Suppressor macrophage treated with lipopolysaccharide for 4 hours (primary cell): ENCODE measurements around the gene BICRAL.
"Not testable (repeated sequence)": the region's sequence is repeated elsewhere in the genome, so short reads cannot be mapped to it uniquely, and the experiment has no call there.

ENCODE experiments used
- DNase-seq: peaks from one replicate; pipeline ENCODE4 v3.0.0-alpha.2; 2020

Gene BICRAL

GRCh38 chr6:42899871-42900270, 118.0 kb downstream of the BICRAL start:
- DNase-seq = no peak

- DNase-seq = peak; percentile 91
Observed at GRCh38 chr6:42901538-42901957, 119.7 kb downstream of the BICRAL start.

GRCh38 chr6:42902429-42903263, 120.8 kb downstream of the BICRAL start:
- DNase-seq = not testable (repeated sequence)

- DNase-seq = no peak
Observed at GRCh38 chr6:42904467-42904866, 122.6 kb downstream of the BICRAL start.

GRCh38 chr6:42907336-42907735, 125.5 kb downstream of the BICRAL start:
- DNase-seq = no peak

GRCh38 chr6:42909835-42910234, 128.0 kb downstream of the BICRAL start:
- no peak for DNase-seq

GRCh38 chr6:42911171-42912021, 129.5 kb downstream of the BICRAL start:
- DNase-seq = no peak

- DNase-seq = no peak
Observed at GRCh38 chr6:42914546-42914945, 132.7 kb downstream of the BICRAL start.

GRCh38 chr6:42915732-42916131, 133.9 kb downstream of the BICRAL start, which contains the start of gene PTCRA:
PTCRA (plus strand) TSS chr6:42916053; CDS start chr6:42916070, 17 bp downstream.
- DNase-seq = no peak

- DNase-seq = no peak
Observed at GRCh38 chr6:42916288-42916687, 134.4 kb downstream of the BICRAL start.
